PC-3 (cell line): Measurements from ENCODE around the gene GGACT. TPM values are rescaled to one million over a fixed set of nuclear protein-coding genes. Genes with fewer than 3 reads are reported as not detected.

Experiments
- ATAC-seq: fragments of 200-7000 bp; cut with Tn5 transposase; 2 replicates; pipeline ENCODE4 v1.9.1; 2020; ENCODE audit warnings: mild to moderate bottlenecking, moderate library complexity
- BruUV-seq: library from RNA; stranded (reverse); fragments of 400-500 nt; replicated peaks from 2 replicates; lab custom pipeline; 2021; lab: Mats Ljungman, UMichigan
- CTCF ChIA-PET: fragments of 300-600 bp; sonication (Branson Sonifier 250); formaldehyde crosslinking; loops from one replicate; lab custom pipeline; 2022; ENCODE audit warnings: antibody characterized with exemption; lab: Charles Lee
- POLR2A ChIA-PET: fragments of 300-600 bp; sonication (Branson Sonifier 250); formaldehyde crosslinking; loops from one replicate; lab custom pipeline; 2022; ENCODE audit warnings: antibody characterized with exemption; ENCODE audit not compliant: unreplicated experiment; lab: Charles Lee
- DNase-seq: peaks from one replicate; pipeline ENCODE4 v3.0.0-alpha.2; 2015
- H2AFZ ChIP-seq: fragments of 300-600 bp; sonication (generic); 2 replicates; pipeline ENCODE4 v1.6.0; 2016; ENCODE audit warnings: antibody characterized with exemption, low read length
- H3F3A ChIP-seq: fragments of 300-600 bp; sonication (generic); one replicate; pipeline ENCODE4 v1.6.0; 2017; ENCODE audit warnings: antibody characterized with exemption, low read length, control low read depth, mild to moderate bottlenecking; ENCODE audit not compliant: unreplicated experiment
- H3K27ac ChIP-seq: fragments of 300-600 bp; sonication (generic); 2 replicates; pipeline ENCODE4 v1.5.1; 2016; ENCODE audit warnings: mild to moderate bottlenecking, low read length
- H3K27me3 ChIP-seq: fragments of 300-600 bp; sonication (generic); 2 replicates; pipeline ENCODE4 v1.6.1; 2016; ENCODE audit warnings: low read length, mixed read lengths
- H3K36me3 ChIP-seq: fragments of 300-600 bp; sonication (generic); 2 replicates; pipeline ENCODE4 v1.6.1; 2016; ENCODE audit warnings: low read depth, mixed run types, low read length, mixed read lengths
- H3K4me1 ChIP-seq: fragments of 300-600 bp; sonication (generic); 2 replicates; pipeline ENCODE4 v1.5.1; 2016; ENCODE audit warnings: low read length; ENCODE audit not compliant: insufficient read depth
- H3K4me2 ChIP-seq: fragments of 300-600 bp; sonication (generic); 2 replicates; pipeline ENCODE4 v1.6.0; 2016; ENCODE audit warnings: low read length
- H3K4me3 ChIP-seq: fragments of 300-600 bp; sonication (generic); 2 replicates; pipeline ENCODE4 v1.5.1; 2016; ENCODE audit warnings: mild to moderate bottlenecking, low read length, mixed read lengths
- H3K79me2 ChIP-seq: fragments of 300-600 bp; sonication (generic); 2 replicates; pipeline ENCODE4 v1.6.1; 2017; ENCODE audit warnings: low read length, mixed read lengths
- H3K9ac ChIP-seq: fragments of 300-600 bp; sonication (generic); 2 replicates; pipeline ENCODE4 v1.6.0; 2016; ENCODE audit warnings: mild to moderate bottlenecking, low read length
- H3K9me2 ChIP-seq: fragments of 300-600 bp; sonication (generic); replicated peaks from 2 replicates; pipeline ENCODE4 v1.6.1; 2016; ENCODE audit warnings: mixed run types, low read length, mixed read lengths
- H3K9me3 ChIP-seq: fragments of 300-600 bp; sonication (generic); 2 replicates; pipeline ENCODE4 v1.6.1; 2016; ENCODE audit warnings: low read length, mixed read lengths
- H4K20me1 ChIP-seq: fragments of 300-600 bp; sonication (generic); 2 replicates; pipeline ENCODE4 v1.6.1; 2016; ENCODE audit warnings: low read length, mixed read lengths
- EZH2 ChIP-seq: fragments of 300-600 bp; sonication (generic); IDR thresholded peaks from one replicate; pipeline ENCODE4 v1.6.1; 2017; ENCODE audit warnings: antibody characterized with exemption, mild to moderate bottlenecking, low read length; ENCODE audit not compliant: unreplicated experiment
- EZH2phosphoT487 ChIP-seq: fragments of 300-600 bp; sonication (generic); IDR thresholded peaks from 2 replicates; pipeline ENCODE4 v1.6.1; 2018; ENCODE audit warnings: mild to moderate bottlenecking, antibody characterized with exemption, low read length, borderline replicate concordance
- intact Hi-C: fragments of 100-400 bp; cut with micrococcal nuclease; formaldehyde crosslinking; loops from 2 replicates; pipeline ENCODE4 v1.9.0; 2023
- total RNA-seq: library from RNA; depleted of rRNA; stranded (reverse); fragments of >200 nt; gene quantifications from 2 replicates; pipeline ENCODE4 v1.2.3, GENCODE V29; 2014
- TF ChIP-seq, protein P1 (sequence below): fragments of 300-600 bp; sonication (generic); conservative IDR thresholded peaks from 2 replicates; pipeline ENCODE4 v1.5.1; 2017; ENCODE audit warnings: antibody characterized with exemption, low read depth, mild to moderate bottlenecking, low read length

GGACT gene
- total RNA-seq, 1 experiment from 2014 or later, result 0.77 TPM

DNA sequence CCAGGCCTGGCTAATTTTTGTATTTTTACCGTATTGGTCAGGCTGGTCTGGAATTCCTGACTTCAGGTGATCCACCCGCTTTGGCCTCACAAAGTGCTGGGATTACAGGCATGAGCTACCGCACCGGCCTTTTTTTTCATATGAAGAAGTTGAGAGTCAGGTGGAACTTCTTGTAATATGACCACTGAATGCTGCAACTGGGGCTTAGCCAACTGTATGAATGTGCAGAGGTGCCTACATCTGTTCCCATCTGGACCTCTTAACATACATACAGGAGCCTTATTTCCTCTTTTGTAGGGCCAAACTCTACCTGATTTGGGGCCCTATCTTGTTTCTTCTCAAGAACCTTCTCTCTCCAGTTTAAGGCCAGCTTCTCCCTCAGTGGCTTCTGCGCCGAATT is 11.9 kb upstream of the GGACT start:
- no peak for ATAC-seq
- intact Hi-C loops, result no loop called here

DNA sequence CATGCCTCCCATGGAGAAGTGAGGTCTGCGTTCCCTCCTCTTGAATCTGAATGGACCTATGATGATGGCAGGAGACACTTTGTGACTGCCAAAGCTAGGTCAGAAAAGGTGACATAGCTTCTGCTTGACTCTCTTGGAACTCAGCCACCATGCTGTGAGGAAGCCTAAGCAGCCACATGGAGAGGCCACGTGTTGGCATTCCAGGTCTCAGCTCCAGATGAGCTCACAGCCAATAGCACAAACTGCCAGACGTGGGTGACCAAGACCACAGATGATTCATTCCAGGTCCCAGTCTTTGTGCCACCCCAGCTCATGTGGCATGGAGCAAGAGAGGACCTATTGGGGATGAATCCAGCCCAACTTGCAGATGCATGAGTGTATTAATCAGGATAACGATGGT is 8.7 kb upstream of the GGACT start:
- no peak overlapping the region for H3K4me2 ChIP-seq
- no peak for TF ChIP-seq EZH2phosphoT487
- TF ChIP-seq, protein P1, sequence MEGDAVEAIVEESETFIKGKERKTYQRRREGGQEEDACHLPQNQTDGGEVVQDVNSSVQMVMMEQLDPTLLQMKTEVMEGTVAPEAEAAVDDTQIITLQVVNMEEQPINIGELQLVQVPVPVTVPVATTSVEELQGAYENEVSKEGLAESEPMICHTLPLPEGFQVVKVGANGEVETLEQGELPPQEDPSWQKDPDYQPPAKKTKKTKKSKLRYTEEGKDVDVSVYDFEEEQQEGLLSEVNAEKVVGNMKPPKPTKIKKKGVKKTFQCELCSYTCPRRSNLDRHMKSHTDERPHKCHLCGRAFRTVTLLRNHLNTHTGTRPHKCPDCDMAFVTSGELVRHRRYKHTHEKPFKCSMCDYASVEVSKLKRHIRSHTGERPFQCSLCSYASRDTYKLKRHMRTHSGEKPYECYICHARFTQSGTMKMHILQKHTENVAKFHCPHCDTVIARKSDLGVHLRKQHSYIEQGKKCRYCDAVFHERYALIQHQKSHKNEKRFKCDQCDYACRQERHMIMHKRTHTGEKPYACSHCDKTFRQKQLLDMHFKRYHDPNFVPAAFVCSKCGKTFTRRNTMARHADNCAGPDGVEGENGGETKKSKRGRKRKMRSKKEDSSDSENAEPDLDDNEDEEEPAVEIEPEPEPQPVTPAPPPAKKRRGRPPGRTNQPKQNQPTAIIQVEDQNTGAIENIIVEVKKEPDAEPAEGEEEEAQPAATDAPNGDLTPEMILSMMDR, result no peak
- no peak for TF ChIP-seq EZH2
- no peak for ATAC-seq
- H3K4me1 ChIP-seq, result no peaks in the 10 kb centered on the region
- no peaks in the 10 kb centered on the region for H3K27me3 ChIP-seq
- no peak for DNase-seq
- ChIA-PET CTCF (no interaction called here), POLR2A (no interaction called here)
- no peak overlapping the region for H2AFZ ChIP-seq
- H3K9me2 ChIP-seq, result no peaks in the 10 kb centered on the region
- H3K9me3 ChIP-seq, result no peaks in the 10 kb centered on the region
- H3K79me2 ChIP-seq, result no peaks in the 10 kb centered on the region
- no peaks in the 10 kb centered on the region for H3K36me3 ChIP-seq
- H3F3A ChIP-seq, result no peaks in the 10 kb centered on the region
- intact Hi-C loops, result no loop called here
- H3K4me3 ChIP-seq, result no peak overlapping the region
- BruUV-seq, result no TSS peak
- H4K20me1 ChIP-seq, result no peaks in the 10 kb centered on the region
- H3K9ac ChIP-seq, result no peak overlapping the region
- no peak overlapping the region for H3K27ac ChIP-seq

More for the DNA sequence above, 11.9 kb upstream of the GGACT start:
- BruUV-seq, result no TSS peak
- Histone ChIP-seq H2AFZ (no peak overlapping the region), H3K27ac (no peak overlapping the region), H3K9me3 (no peaks in the 10 kb centered on the region), H3F3A (no peaks in the 10 kb centered on the region), H3K4me1 (no peaks in the 10 kb centered on the region), H3K4me3 (no peak overlapping the region), H3K36me3 (no peaks in the 10 kb centered on the region), H3K27me3 (no peaks in the 10 kb centered on the region), H3K79me2 (no peaks in the 10 kb centered on the region), H3K4me2 (no peak overlapping the region), H4K20me1 (no peaks in the 10 kb centered on the region), H3K9ac (no peak overlapping the region), H3K9me2 (no peaks in the 10 kb centered on the region)
- no peak for TF ChIP-seq EZH2
- TF ChIP-seq EZH2phosphoT487, result no peak
- TF ChIP-seq, protein P1, result no peak
- ChIA-PET CTCF (no interaction called here), POLR2A (interaction anchor here (0.6 kb wide), 1 partner anchor 11 kb away, joined by 3 read pairs; no protein-coding TSS in a partner anchor)
- DNase-seq, result no peak

DNA sequence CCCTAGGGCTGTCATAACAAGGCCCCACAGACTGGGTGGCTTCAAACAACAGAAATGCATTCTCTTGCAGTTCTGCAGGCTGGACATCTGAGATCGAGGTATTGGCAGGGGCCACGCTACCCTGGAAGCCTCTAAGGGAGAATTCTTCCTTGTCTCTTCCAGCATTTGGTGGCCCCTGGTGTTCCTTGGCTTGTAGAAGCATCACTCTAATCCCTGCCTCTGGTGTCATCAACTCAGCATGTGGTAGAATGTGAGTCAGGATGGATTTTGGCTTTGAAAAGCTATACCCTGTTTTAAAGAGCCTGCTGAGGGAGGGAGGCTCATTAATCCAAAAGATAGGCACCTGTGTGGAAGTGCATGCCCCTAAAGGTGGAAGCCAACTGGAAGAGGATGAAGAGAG is 7.9 kb upstream of the GGACT start:
- no peaks in the 10 kb centered on the region for H3K4me1 ChIP-seq
- no peaks in the 10 kb centered on the region for H3K27me3 ChIP-seq
- H3K9me3 ChIP-seq, result no peaks in the 10 kb centered on the region
- H3K4me2 ChIP-seq, result no peak overlapping the region
- H3F3A ChIP-seq, result no peaks in the 10 kb centered on the region
- H4K20me1 ChIP-seq, result no peaks in the 10 kb centered on the region
- H3K9me2 ChIP-seq, result no peaks in the 10 kb centered on the region
- H3K27ac ChIP-seq, result no peak overlapping the region
- POLR2A ChIA-PET, result no interaction called here
- H3K79me2 ChIP-seq, result no peaks in the 10 kb centered on the region
- ATAC-seq (no peak), DNase-seq (no peak)
- no peak overlapping the region for H3K4me3 ChIP-seq
- CTCF ChIA-PET, result no interaction called here
- no peaks in the 10 kb centered on the region for H3K36me3 ChIP-seq
- intact Hi-C loops, result no loop called here
- H2AFZ ChIP-seq, result no peak overlapping the region
- no TSS peak for BruUV-seq
- H3K9ac ChIP-seq, result no peak overlapping the region
- no peak for TF ChIP-seq EZH2
- no peak for TF ChIP-seq EZH2phosphoT487
- TF ChIP-seq, protein P1, result no peak
